HG03175 (cell line): ENCODE results near the gene PEX11G.

Experiments used
- ATAC-seq: cut with Tn5 transposase; IDR thresholded peaks from one replicate; pipeline ENCODE4 v1.9.1; 2021; ENCODE audit warnings: mild to moderate bottlenecking, moderate library complexity; ENCODE audit not compliant: unreplicated experiment

PEX11G gene

GRCh38 chr19:7500811-7501450, 12.1 kb upstream of the PEX11G start:
- no peak for ATAC-seq

DNA sequence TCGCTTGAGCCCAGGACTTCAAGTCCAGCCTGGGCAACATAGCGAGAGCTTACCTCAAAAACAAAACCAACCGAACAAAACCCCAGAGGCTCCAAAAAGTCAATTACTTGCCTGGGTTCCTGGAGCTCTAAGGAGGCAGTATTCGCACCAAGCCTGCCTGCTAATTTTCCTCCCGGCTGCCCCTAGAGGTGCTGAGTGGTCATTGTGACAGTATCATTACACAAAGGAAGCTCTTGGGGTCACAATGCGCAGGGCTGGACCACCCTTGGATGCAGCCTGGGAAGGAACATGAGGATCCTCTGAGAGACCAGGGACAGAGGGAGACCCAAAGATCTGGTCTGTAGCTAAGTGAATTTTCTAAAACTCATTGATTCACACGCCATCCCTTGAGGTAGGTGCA, 8.5 kb upstream of the PEX11G start:
- ATAC-seq: no peak

DNA sequence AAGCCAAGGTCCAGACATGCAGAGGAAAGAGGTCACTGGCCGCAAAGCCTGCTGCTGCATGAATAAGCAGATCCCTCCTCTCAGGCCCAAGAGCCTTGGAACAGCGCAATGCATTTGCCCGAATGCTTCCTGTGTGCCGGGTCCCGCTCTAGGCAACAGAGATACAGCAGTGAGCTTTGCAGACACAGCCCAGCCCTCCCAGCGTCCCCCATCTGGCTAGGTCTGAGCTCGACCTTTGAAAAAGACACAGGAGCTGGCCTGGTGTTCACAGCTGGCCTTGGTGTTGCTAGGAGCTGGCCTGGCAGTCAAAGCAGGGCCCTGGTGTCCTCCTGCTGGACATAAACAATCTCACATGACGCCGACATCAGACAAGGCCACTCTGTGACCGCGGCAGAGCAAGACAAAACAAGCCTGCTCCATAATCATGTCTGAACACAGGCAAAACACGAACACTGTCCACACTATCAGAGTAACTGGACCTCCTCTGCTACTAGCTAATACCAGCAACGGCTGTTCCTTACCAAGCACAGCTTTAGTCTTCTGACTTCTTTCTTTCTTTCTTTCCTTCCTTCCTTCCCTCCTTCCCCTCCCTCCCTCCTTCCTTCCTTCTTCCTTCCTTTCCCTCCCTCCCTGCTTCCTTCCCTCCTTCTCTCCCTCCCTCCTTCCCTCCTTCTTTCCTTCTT, 5.7 kb upstream of the PEX11G start:
- ATAC-seq: no peak

DNA sequence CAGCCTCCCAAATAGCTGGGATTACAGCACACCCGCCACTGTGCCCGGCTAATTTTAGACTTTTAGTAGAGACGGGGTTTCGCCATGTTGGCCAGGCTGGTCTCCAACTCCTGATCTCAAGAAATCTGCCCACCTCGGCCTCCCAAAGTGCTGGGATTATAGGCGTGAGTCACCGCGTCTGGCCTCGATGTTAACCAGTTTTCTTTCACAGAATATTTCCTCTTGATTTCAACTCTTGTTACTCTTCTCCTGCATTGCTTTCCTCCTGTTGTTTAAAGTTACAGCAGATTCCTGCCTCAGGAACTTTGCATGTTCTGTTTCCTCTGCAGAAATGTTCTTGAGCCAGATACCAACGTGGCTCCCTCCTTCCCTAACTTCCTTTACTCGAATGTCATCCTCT, 3.7 kb upstream of the PEX11G start:
- ATAC-seq: no peak

DNA sequence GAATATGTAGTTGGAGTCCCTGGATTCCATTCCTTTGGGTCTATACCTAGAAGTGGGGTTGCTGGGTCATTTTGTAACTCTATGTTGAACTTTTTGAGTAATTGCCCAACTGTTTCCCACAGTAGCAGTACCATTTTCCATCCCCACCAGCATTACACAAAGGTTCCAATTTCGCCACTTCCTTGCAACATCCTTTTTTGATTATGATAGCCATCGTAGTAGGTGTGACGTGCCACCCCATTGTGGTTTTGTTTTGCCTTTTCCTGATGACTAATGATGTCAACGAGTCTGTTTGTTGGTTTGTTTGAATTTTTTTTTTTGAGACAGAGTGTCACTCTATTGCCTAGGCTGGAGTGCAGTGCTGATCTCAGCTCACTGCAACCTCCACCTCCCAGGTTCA, 3.3 kb upstream of the PEX11G start:
- no peak for ATAC-seq

- no peak for ATAC-seq
Observed at GRCh38 chr19:7489609-7490044, 792 bp upstream of the PEX11G start.

- no peak for ATAC-seq
Observed at GRCh38 chr19:7486923-7487322, 1.9 kb downstream of the PEX11G start.

DNA sequence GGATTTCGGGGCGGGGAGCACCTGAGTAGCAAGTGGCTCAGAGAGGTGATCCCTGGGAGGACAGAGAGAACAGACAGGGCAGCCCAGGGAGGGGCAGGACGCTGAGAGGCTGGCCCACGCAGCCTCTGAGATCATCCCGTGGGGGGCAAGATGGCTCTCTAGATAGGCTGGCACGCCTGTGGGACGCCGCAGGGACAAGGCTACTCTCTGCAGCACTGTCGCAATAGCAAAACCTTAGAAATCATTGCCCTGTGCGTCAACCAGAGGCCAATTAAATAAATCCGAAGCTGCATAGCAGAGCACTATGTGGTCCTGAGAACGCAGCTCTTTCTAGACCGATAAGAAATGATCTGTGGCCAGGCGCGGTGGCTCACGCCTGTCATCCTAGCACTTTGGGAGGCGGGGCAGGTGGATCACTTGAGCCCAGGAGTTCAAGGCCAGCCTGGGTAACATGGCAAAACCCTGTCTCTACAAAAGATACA, 5.1 kb downstream of the PEX11G start:
- ATAC-seq: no peak

GRCh38 chr19:7482584-7483439, 6.0 kb downstream of the PEX11G start:
- no peak for ATAC-seq

DNA sequence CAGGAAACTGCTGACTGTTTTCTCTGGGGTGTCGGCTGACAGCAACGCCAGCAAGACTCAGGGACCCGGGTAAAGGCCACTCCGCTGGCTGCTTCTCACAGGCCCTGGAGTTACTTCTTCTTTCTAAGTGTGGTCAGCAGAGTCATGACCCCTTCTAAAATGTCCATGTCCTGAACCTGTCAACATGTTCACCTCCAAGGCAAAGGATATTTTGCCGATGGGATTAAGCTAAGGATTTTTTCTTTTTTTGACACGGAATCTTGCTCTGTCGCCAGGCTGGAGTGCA, 7.9 kb downstream of the PEX11G start:
- ATAC-seq: no peak

- no peak for ATAC-seq
Observed at GRCh38 chr19:7480222-7480969, 8.4 kb downstream of the PEX11G start.

DNA sequence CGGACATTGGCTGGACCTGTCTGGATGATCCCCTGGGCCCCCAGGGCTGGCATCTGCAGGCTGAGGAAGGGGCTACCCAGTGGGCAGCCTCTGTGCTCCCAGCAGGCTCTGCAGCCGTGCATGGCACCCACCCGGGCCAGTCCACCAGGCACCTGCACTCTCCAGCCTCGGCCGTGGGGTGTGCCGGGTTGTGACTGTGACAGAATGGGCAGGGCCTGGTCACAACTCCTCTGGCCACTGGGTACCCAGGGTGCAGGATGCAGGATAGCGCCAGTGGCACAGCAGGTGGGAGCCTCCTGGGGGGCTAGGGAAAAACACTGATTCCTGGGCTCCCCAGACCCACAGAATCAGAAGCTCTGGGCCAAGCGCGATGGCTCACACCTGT, 10.0 kb downstream of the PEX11G start:
- no peak for ATAC-seq

GRCh38 chr19:7478173-7478842, 10.5 kb downstream of the PEX11G start:
- no peak for ATAC-seq

DNA sequence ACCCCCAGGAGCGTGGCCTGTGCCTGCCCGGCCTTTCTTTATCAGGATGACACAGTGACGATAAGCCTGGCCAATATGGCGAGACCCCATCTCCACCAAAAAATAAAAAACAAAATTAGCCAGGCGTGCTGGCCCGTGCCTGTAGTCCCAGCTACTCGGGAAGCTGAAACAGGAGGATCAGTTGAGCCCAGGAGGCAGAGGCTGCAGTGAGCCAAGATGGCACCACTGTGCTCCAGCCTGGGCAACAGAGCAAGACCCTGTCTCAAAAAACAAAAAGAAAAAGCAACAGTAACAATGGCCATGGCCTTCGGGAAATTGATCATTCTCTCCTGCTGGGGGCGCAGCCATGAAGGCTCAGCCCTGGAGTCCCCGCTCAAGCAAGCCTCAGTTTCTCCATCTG, 11.1 kb downstream of the PEX11G start:
- ATAC-seq: no peak

- ATAC-seq: no peak
Observed at GRCh38 chr19:7476777-7477494, 11.9 kb downstream of the PEX11G start.

- ATAC-seq: no peak
Observed at GRCh38 chr19:7476241-7476640, 12.6 kb downstream of the PEX11G start.

GRCh38 chr19:7475665-7476064, 13.2 kb downstream of the PEX11G start:
- no peak for ATAC-seq

DNA sequence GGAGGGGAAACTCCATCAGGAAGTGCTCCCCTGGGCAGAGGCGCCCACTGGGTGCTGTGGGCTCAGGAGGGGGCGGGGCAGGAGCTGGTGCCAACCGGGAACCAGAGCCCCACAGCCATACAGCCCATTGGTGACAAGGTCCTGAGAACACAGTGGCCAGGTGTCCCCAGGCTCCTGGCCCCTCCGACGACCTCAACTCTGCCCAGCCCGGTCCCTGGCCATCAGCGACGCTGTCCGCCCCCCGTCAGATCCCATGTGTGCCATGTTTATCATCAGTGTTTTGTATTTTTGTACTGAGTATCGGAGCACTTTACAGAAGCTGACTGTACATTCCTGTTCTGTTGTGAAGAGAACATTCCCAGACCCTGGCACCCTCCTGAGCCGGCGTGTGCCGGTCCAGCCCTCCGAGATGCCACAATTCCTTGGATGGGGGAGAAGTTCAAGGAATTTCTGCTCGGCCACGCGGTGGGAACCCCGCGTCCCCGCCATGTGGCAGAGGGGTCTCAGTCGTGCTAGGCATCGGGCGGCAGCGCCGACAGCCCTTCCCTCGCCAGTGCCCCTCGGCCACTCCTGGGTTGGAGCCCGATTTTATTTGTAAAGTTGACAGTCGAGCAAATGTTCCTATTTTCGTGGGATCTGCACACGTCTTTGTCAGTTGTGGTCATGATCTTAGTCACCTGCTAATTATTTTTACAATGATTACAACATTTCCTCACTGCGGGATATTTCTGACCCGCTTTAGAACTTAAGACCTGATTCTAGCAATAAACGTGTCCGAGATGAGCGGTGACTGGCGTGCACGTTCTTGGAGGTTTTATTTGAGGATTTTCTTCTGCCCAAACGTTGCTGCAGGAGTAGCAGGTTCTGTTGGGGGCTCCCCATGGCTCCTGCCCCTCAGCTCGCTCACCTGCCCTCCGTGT, 16.9 kb downstream of the PEX11G start:
- ATAC-seq: no peak
